HG03039 (cell line): Measurements from ENCODE around the gene CNOT3.
A peak's percentile ranks its signal among the peaks of the same experiment; 100 is the strongest.

Experiments used
- ATAC-seq: cut with Tn5 transposase; IDR thresholded peaks from one replicate; pipeline ENCODE4 v1.9.1; 2021; ENCODE audit warnings: mild to moderate bottlenecking, moderate library complexity; ENCODE audit not compliant: unreplicated experiment

CNOT3 gene

GRCh38 chr19:54115109-54116063 lies 22.2 kb upstream of the CNOT3 start, which contains the start of the genes PRPF31 and TFPT:
Gene PRPF31, plus strand, starts transcription at chr19:54115754. Its CDS starts 2,525 bp downstream, at chr19:54118279.
Gene TFPT, minus strand, starts transcription at chr19:54115657. Its CDS starts 388 bp downstream, at chr19:54115269.
- peak; percentile 74 for ATAC-seq

GRCh38 chr19:54121259-54121658 lies 16.3 kb upstream of the CNOT3 start:
- no peak for ATAC-seq

GRCh38 chr19:54123682-54124081 lies 13.9 kb upstream of the CNOT3 start:
- ATAC-seq, result no peak

- no peak for ATAC-seq
These were observed 13.2 kb upstream of the CNOT3 start for GRCh38 chr19:54124393-54124792.

- no peak for ATAC-seq
These were observed 11.8 kb upstream of the CNOT3 start for GRCh38 chr19:54125713-54126112.

- no peak for ATAC-seq
These were observed 9.7 kb upstream of the CNOT3 start for GRCh38 chr19:54127688-54128440.

- ATAC-seq, result no peak
These were observed 9.2 kb upstream of the CNOT3 start for GRCh38 chr19:54128441-54128725.

GRCh38 chr19:54128796-54129616 lies 8.6 kb upstream of the CNOT3 start:
- ATAC-seq, result no peak

- ATAC-seq, result no peak
These were observed 8.0 kb upstream of the CNOT3 start for GRCh38 chr19:54129617-54129996.

- no peak for ATAC-seq
These were observed 4.1 kb upstream of the CNOT3 start for GRCh38 chr19:54133312-54133956.

GRCh38 chr19:54133957-54134590 lies 3.5 kb upstream of the CNOT3 start:
- ATAC-seq, result no peak

GRCh38 chr19:54136086-54136863 lies 1.3 kb upstream of the CNOT3 start:
- ATAC-seq, result no peak

GRCh38 chr19:54136864-54137698 lies 481 bp upstream of the CNOT3 start:
- peak; percentile 71 for ATAC-seq

GRCh38 chr19:54138489-54139256 lies 1.1 kb downstream of the CNOT3 start:
- no peak for ATAC-seq

- ATAC-seq, result no peak
These were observed 3.8 kb downstream of the CNOT3 start for GRCh38 chr19:54141356-54141755.

- no peak for ATAC-seq
These were observed 4.7 kb downstream of the CNOT3 start for GRCh38 chr19:54142166-54142780.

GRCh38 chr19:54145541-54146158 lies 8.1 kb downstream of the CNOT3 start:
- no peak for ATAC-seq
